Natural killer cell treated with Interleukin-12 subunit alpha and Interleukin-12 subunit beta and Interleukin-15 and Interleukin-18, amount 100 ng/mL, for 72 hours (primary cell): ENCODE measurements around the gene FSTL3. TPM values are rescaled to one million over a fixed set of nuclear protein-coding genes. Genes with fewer than 3 reads are reported as not detected.
A peak's percentile ranks its signal among the peaks of the same experiment; 100 is the strongest.

Source experiments
- ATAC-seq, 2 donors: fragments of 150-1000 bp; cut with Tn5 transposase in 1 of 2; sonication (Bioruptor Pico), chemical (Tn5 transposase) in 1 of 2; 2 replicates each; pipeline ENCODE4 v1.10.0; 2021
- DNase-seq: peaks from one replicate; pipeline ENCODE4 v3.0.0; 2022; ENCODE audit warnings: low spot score
- H3K27ac Mint-ChIP-seq, 2 donors: 1 replicate in 1 of 2; 2 replicates in 1 of 2; pipeline ENCODE4 v1.8.0; 2022; ENCODE audit warnings: mixed read lengths in 2 of 2, mild to moderate bottlenecking in 1 of 2, moderate library complexity in 1 of 2
- H3K27me3 Mint-ChIP-seq, 2 donors: 1 replicate in 1 of 2; 2 replicates in 1 of 2; pipeline ENCODE4 v1.8.0; 2022; ENCODE audit warnings: mixed read lengths in 2 of 2
- H3K36me3 Mint-ChIP-seq: one replicate; pipeline ENCODE4 v1.8.0; 2022; ENCODE audit warnings: mixed read lengths
- H3K4me1 Mint-ChIP-seq, 2 donors: 1 replicate in 1 of 2; 2 replicates in 1 of 2; pipeline ENCODE4 v1.8.0; 2022; ENCODE audit warnings: low read depth in 2 of 2, mixed read lengths in 2 of 2, mild to moderate bottlenecking in 1 of 2
- H3K4me3 Mint-ChIP-seq: one replicate; pipeline ENCODE4 v1.8.0; 2022; ENCODE audit warnings: mixed read lengths
- H3K9me3 Mint-ChIP-seq: 2 replicates; pipeline ENCODE4 v1.8.0; 2022; ENCODE audit warnings: mixed read lengths
- total RNA-seq, 2 donors: library from RNA; stranded (reverse); gene quantifications; one replicate each; pipeline ENCODE4 v1.2.3, GENCODE V29; 2022

The FSTL3 gene
- total RNA-seq, 2 donors from 2014 or later = 1.7 to 3.6 TPM

GRCh38 chr19:677601-678436 lies 1.6 kb downstream of the FSTL3 start:
- H3K9me3 Mint-ChIP-seq = no peaks in the 10 kb centered on the region
- H3K27me3 Mint-ChIP-seq = peaks cover 6 to 10% of the 10 kb centered on the region in 2 donors
- H3K4me1 Mint-ChIP-seq = peaks cover 0 to 5% of the 10 kb centered on the region in 2 donors
- H3K27ac Mint-ChIP-seq = no peak overlapping the region
- H3K4me3 Mint-ChIP-seq = no peak overlapping the region
- DNase-seq = no peak
- no peaks in the 10 kb centered on the region for H3K36me3 Mint-ChIP-seq
- no peak for ATAC-seq

GRCh38 chr19:678791-679388 lies 2.7 kb downstream of the FSTL3 start:
- no peak overlapping the region for H3K27ac Mint-ChIP-seq
- peaks cover 0 to under 1% of the 10 kb centered on the region in 2 donors for H3K4me1 Mint-ChIP-seq
- H3K4me3 Mint-ChIP-seq = peak overlapping the region; percentile 62
- no peak for ATAC-seq
- no peak for DNase-seq
- H3K36me3 Mint-ChIP-seq = no peaks in the 10 kb centered on the region
- peaks cover 6 to 7% of the 10 kb centered on the region in 2 donors for H3K27me3 Mint-ChIP-seq
- H3K9me3 Mint-ChIP-seq = no peaks in the 10 kb centered on the region

- Mint-ChIP-seq H3K4me1 (no peaks in the 10 kb centered on the region), H3K9me3 (no peaks in the 10 kb centered on the region), H3K4me3 (peak overlapping the region; percentile 62), H3K27ac (no peak overlapping the region), H3K27me3 (peaks cover 6% of the 10 kb centered on the region in 2 donors), H3K36me3 (no peaks in the 10 kb centered on the region)
- DNase-seq = no peak
- ATAC-seq = no peak
These were observed 3.5 kb downstream of the FSTL3 start for GRCh38 chr19:679418-680286.

GRCh38 chr19:680287-681028 lies 4.3 kb downstream of the FSTL3 start:
- H3K36me3 Mint-ChIP-seq = no peaks in the 10 kb centered on the region
- peak overlapping the region; percentile 80 for H3K4me3 Mint-ChIP-seq
- peak; percentile 99 for DNase-seq
- ATAC-seq = peak; percentile 90 to 93
- H3K4me1 Mint-ChIP-seq = no peaks in the 10 kb centered on the region
- peaks cover 1% of the 10 kb centered on the region in 2 donors for H3K27me3 Mint-ChIP-seq
- no peaks in the 10 kb centered on the region for H3K9me3 Mint-ChIP-seq
- peak overlapping the region; percentile 74 to 89 for H3K27ac Mint-ChIP-seq

- Mint-ChIP-seq H3K27ac (peak overlapping the region; percentile 74 to 89), H3K36me3 (no peaks in the 10 kb centered on the region), H3K9me3 (no peaks in the 10 kb centered on the region), H3K4me3 (peak overlapping the region; percentile 80), H3K27me3 (no peaks in the 10 kb centered on the region), H3K4me1 (no peaks in the 10 kb centered on the region)
- DNase-seq (peak; percentile 94), ATAC-seq (no peak)
These were observed 5.1 kb downstream of the FSTL3 start for GRCh38 chr19:681029-682019.

- no peaks in the 10 kb centered on the region for H3K9me3 Mint-ChIP-seq
- no peaks in the 10 kb centered on the region for H3K4me1 Mint-ChIP-seq
- no peak overlapping the region for H3K27ac Mint-ChIP-seq
- DNase-seq (no peak), ATAC-seq (no peak)
- H3K4me3 Mint-ChIP-seq = no peak overlapping the region
- no peaks in the 10 kb centered on the region for H3K27me3 Mint-ChIP-seq
- no peaks in the 10 kb centered on the region for H3K36me3 Mint-ChIP-seq
These were observed 6.6 kb downstream of the FSTL3 start for GRCh38 chr19:682678-683320.

GRCh38 chr19:685454-685931 lies 9.3 kb downstream of the FSTL3 start:
- H3K4me3 Mint-ChIP-seq = no peak overlapping the region
- H3K9me3 Mint-ChIP-seq = no peaks in the 10 kb centered on the region
- no peak for ATAC-seq
- no peak for DNase-seq
- H3K27me3 Mint-ChIP-seq = no peaks in the 10 kb centered on the region
- no peak overlapping the region for H3K27ac Mint-ChIP-seq
- no peaks in the 10 kb centered on the region for H3K36me3 Mint-ChIP-seq
- H3K4me1 Mint-ChIP-seq = peaks cover 0 to 3% of the 10 kb centered on the region in 2 donors

- H3K27me3 Mint-ChIP-seq = no peaks in the 10 kb centered on the region
- peaks cover 0 to 3% of the 10 kb centered on the region in 2 donors for H3K4me1 Mint-ChIP-seq
- H3K4me3 Mint-ChIP-seq = no peak overlapping the region
- no peak overlapping the region for H3K27ac Mint-ChIP-seq
- H3K9me3 Mint-ChIP-seq = no peaks in the 10 kb centered on the region
- DNase-seq (no peak), ATAC-seq (no peak)
- H3K36me3 Mint-ChIP-seq = no peaks in the 10 kb centered on the region
These were observed 10.6 kb downstream of the FSTL3 start for GRCh38 chr19:686589-687297.

GRCh38 chr19:687569-688166 lies 11.5 kb downstream of the FSTL3 start:
- no peaks in the 10 kb centered on the region for H3K27me3 Mint-ChIP-seq
- H3K36me3 Mint-ChIP-seq = no peaks in the 10 kb centered on the region
- no peaks in the 10 kb centered on the region for H3K9me3 Mint-ChIP-seq
- DNase-seq = no peak
- no peak overlapping the region for H3K4me3 Mint-ChIP-seq
- no peak overlapping the region for H3K27ac Mint-ChIP-seq
- H3K4me1 Mint-ChIP-seq = peaks cover 0 to 3% of the 10 kb centered on the region in 2 donors
- no peak for ATAC-seq

- ATAC-seq = no peak
- H3K4me1 Mint-ChIP-seq = peaks cover 0 to 3% of the 10 kb centered on the region in 2 donors
- H3K4me3 Mint-ChIP-seq = no peak overlapping the region
- DNase-seq = no peak
- no peaks in the 10 kb centered on the region for H3K9me3 Mint-ChIP-seq
- H3K27me3 Mint-ChIP-seq = no peaks in the 10 kb centered on the region
- H3K36me3 Mint-ChIP-seq = no peaks in the 10 kb centered on the region
- no peak overlapping the region for H3K27ac Mint-ChIP-seq
These were observed 12.0 kb downstream of the FSTL3 start for GRCh38 chr19:688214-688613.

GRCh38 chr19:688992-689391 lies 12.8 kb downstream of the FSTL3 start:
- no peaks in the 10 kb centered on the region for H3K9me3 Mint-ChIP-seq
- peaks cover 0 to 3% of the 10 kb centered on the region in 2 donors for H3K4me1 Mint-ChIP-seq
- H3K4me3 Mint-ChIP-seq = no peak overlapping the region
- no peak overlapping the region for H3K27ac Mint-ChIP-seq
- H3K27me3 Mint-ChIP-seq = no peaks in the 10 kb centered on the region
- no peak for DNase-seq
- no peak for ATAC-seq
- no peaks in the 10 kb centered on the region for H3K36me3 Mint-ChIP-seq
